ENCODE measurements around the gene KHSRP.
A peak's percentile ranks its signal among the peaks of the same experiment; 100 is the strongest.

The KHSRP gene, protein sequence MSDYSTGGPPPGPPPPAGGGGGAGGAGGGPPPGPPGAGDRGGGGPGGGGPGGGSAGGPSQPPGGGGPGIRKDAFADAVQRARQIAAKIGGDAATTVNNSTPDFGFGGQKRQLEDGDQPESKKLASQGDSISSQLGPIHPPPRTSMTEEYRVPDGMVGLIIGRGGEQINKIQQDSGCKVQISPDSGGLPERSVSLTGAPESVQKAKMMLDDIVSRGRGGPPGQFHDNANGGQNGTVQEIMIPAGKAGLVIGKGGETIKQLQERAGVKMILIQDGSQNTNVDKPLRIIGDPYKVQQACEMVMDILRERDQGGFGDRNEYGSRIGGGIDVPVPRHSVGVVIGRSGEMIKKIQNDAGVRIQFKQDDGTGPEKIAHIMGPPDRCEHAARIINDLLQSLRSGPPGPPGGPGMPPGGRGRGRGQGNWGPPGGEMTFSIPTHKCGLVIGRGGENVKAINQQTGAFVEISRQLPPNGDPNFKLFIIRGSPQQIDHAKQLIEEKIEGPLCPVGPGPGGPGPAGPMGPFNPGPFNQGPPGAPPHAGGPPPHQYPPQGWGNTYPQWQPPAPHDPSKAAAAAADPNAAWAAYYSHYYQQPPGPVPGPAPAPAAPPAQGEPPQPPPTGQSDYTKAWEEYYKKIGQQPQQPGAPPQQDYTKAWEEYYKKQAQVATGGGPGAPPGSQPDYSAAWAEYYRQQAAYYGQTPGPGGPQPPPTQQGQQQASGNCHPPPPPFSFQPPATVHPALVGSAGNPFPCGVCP

GRCh38 chr19:6424195-6424938, at the start of gene KHSRP:
Gene KHSRP, minus strand, starts transcription at chr19:6424811. Its CDS starts 110 bp downstream, at chr19:6424701.
- no peak for DNase-seq (ENCODE audit: low spot score)

DNA sequence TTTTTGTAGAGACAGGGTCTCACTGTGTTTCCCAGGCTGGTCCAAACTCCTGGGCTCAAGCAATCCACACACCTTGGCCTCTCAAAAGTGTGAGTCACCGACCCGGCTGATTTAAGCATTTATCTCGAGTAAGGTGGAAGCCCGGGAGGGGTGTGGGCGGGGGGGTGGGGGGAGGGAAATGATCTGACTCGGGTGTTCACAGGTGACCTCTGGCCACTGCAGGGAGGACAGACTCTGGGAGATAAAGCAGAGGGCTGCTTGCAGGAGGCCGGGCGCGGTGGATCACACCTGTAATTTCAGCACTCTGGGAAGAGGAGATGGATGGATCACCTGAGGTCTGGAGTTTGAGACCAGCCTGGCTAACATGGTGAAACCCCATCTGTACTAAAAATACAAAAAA, 49.0 kb upstream of the KHSRP start:
- DNase-seq (ENCODE audit: low spot score) = no peak

- no peak for DNase-seq (ENCODE audit: low spot score)
Measured at GRCh38 chr19:6472713-6473112, 48.1 kb upstream of the KHSRP start.

DNA sequence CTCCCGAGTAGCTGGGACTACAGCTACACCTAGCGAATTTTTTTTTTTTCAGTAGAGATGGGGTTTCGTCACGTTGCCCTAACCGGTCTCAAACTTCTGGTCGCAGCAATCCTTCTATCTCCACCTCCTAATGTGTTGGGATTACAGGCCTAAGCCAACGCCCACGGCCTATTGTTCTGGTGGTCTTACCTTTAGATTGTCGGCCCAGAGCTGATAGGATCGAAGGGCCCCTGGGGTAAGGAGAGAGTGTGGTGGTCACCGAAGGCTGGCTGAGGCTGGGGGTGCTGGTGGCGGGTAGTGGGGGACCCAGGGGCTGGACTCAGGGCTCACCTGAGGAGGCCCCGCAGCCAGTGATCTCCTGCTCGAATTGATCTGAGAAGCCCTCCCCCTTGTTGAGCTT, 46.5 kb upstream of the KHSRP start:
- no peak for DNase-seq (ENCODE audit: low spot score)

DNA sequence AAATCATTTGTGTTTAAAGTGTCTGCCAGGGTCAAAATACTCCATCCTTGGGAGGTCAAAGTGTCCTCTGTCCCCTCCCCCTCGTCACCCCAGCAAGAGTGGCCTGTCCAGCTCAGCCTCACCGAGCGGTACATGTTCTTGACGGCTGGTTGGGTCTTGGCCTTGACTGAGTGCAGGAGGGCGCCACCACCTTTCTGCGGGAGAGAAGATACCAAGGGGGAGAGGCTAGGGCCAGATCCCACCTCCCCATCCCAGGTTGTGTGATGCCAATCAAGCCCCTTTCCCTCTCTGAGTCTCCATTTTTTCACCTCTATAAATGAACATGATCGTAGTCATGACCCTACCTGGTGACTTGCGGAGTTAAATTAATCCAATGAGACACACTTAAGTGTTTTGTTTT, 45.6 kb upstream of the KHSRP start:
- DNase-seq (ENCODE audit: low spot score) = no peak

- no peak for DNase-seq (ENCODE audit: low spot score)
Measured at GRCh38 chr19:6467384-6467783, 42.8 kb upstream of the KHSRP start.

- no peak for DNase-seq (ENCODE audit: low spot score)
Measured at GRCh38 chr19:6466526-6467248, 42.1 kb upstream of the KHSRP start.

DNA sequence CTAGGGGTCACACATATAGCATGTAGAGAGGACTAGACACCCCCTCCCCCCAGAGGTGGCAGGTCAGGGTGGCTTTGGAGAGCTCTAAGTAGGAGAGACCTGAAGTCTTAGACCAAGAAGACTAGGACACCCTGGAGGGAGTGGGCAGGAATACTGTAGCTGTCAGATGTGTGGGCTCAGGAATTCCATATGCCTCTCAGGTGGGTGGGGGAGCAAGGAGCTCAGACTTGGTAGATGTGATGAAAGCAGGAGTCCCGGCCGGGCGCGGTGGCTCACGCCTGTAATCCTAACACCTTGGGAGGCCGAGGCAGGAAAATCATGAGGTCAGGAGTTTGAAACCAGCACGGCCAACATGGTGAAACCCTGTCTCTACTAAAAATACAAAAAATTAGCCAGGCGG, 41.1 kb upstream of the KHSRP start:
- no peak for DNase-seq (ENCODE audit: low spot score)

GRCh38 chr19:6465006-6465405, 40.4 kb upstream of the KHSRP start:
- DNase-seq (ENCODE audit: low spot score) = no peak

DNA sequence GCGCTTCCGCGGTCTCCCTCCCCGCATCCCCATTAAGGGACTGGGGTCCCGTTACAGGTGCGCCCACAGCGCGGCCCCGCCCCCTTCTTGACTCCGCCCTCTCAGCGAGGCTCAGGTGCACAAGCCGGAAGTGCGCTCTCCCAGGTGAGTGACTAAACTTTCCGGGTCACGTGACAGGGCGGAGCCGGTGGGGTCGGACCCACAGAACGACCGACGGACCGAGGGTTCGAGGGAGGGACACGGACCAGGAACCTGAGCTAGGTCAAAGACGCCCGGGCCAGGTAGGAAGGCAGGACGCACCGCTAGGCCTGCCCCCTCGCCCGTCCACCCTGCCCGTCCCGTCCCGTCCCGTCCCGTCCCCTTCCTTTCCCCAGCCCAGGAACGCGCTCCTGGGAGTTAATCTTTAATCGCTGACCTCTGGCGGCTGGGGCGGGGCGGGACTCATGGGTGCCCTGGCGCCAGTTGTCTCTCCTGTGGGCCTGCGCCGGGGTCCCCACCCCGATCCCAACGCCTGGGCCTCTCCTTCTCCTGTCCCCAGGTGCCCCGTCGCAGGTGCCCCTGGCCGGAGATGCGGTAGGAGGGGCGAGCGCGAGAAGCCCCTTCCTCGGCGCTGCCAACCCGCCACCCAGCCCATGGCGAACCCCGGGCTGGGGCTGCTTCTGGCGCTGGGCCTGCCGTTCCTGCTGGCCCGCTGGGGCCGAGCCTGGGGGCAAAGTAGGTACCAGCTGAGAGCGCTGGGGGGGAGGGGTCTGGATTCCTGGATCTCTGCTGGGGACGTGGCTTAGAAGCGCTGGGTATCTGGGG, 39.7 kb upstream of the KHSRP start, which contains the start of gene CRB3:
TSS of gene CRB3 (plus strand) at position 202 of the 804 bp plus-strand sequence. CDS start at position 633, 431 bp downstream.
- no peak for DNase-seq (ENCODE audit: low spot score)

DNA sequence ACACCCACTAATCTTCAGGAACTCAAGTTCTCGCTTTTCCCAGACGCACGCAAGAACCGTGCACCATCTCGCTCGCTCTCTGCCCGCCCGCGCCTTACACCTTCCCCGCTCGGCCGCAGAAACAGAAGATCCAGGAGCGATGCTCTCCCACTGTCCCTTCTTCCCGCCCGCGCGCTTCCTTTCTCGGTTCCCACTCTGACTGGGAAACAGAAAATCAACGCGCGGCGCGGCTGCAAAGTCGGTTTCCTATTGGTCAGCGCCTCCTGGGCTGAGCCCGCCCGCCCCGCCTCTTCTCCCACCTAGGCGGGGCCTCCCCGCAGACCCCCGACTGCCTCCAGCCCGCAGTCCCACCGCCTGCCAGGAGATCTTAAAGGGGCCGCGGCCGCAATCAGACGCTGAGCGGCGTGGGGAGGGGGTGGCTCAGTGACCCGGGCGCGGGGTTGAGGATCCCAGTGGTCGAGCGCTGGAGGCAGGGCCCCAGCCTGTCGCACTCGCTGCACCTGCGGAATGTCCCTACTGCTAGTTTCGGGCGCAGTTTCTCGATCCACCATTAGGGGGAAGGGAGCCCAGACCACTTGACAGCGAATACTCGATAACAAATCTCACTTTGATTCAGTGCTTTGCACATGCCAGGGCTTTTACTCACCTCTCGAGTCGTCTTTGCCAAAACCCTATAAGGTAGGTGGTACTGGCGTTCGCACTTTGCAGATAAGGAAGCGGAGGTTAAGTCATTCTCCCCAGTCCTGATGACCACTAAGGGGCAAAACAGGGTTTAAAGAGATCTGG, 35.7 kb upstream of the KHSRP start:
- DNase-seq (ENCODE audit: low spot score) = peak; percentile 97

- peak; percentile 62 for DNase-seq (ENCODE audit: low spot score)
Measured at GRCh38 chr19:6459262-6460098, 34.9 kb upstream of the KHSRP start, which contains the start of gene SLC25A23. Gene SLC25A23, minus strand, starts transcription at chr19:6459792. Its CDS starts 164 bp downstream, at chr19:6459628.

GRCh38 chr19:6458695-6459261, 34.2 kb upstream of the KHSRP start:
- DNase-seq (ENCODE audit: low spot score) = no peak

- no peak for DNase-seq (ENCODE audit: low spot score)
Measured at GRCh38 chr19:6457958-6458694, 33.5 kb upstream of the KHSRP start.

DNA sequence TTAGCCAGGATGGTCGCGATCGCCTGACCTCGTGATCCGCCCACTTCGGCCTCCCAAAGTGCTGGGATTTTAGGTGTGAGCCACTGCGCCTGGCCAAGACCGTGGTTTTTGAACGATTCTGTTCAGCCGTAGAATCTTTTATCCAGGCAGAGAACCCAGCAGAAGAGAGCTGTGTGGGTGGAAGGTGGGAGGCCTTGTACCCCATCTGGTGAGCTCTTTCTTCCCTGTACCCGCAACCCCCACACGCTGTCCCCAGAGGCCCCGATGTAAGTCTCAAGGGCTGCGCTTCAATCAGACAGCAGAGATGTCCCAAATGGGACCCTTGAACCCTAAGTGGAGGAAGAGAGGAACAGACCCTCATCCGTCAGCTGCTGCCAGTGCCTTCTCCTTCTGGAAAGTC, 31.3 kb upstream of the KHSRP start:
- DNase-seq (ENCODE audit: low spot score) = no peak

GRCh38 chr19:6453951-6454565, 29.4 kb upstream of the KHSRP start:
- DNase-seq (ENCODE audit: low spot score) = no peak

GRCh38 chr19:6452899-6453298, 28.3 kb upstream of the KHSRP start:
- no peak for DNase-seq (ENCODE audit: low spot score)

- DNase-seq (ENCODE audit: low spot score) = no peak
Measured at GRCh38 chr19:6452223-6452614, 27.6 kb upstream of the KHSRP start.
